NCI-H128 (cell line): Measurements from ENCODE around the gene CXCR6.
A peak's percentile ranks its signal among the peaks of the same experiment; 100 is the strongest.

ENCODE experiments used
- DNase-seq: peaks from one replicate; lab custom pipeline; 2025; ENCODE audit not compliant: unreplicated experiment; lab: John Stamatoyannopoulos, UW

The CXCR6 gene

GRCh38 chr3:45943207-45943846, at the start of gene CXCR6:
Gene CXCR6 (plus strand): TSS chr3:45943464. CDS start chr3:45946482, 3,018 bp downstream.
- no peak for DNase-seq

GRCh38 chr3:45894015-45894414, 49.2 kb upstream of the CXCR6 start:
- no peak for DNase-seq

- DNase-seq = no peak
Measured at GRCh38 chr3:45895686-45896468, 47.4 kb upstream of the CXCR6 start.

GRCh38 chr3:45896956-45897355, 46.3 kb upstream of the CXCR6 start:
- no peak for DNase-seq

GRCh38 chr3:45904931-45905330, 38.3 kb upstream of the CXCR6 start:
- no peak for DNase-seq

GRCh38 chr3:45905755-45906154, 37.5 kb upstream of the CXCR6 start:
- DNase-seq = no peak

- DNase-seq = no peak
Measured at GRCh38 chr3:45906681-45907407, 36.4 kb upstream of the CXCR6 start.

- DNase-seq = no peak
Measured at GRCh38 chr3:45907769-45908705, 35.2 kb upstream of the CXCR6 start.

- DNase-seq = no peak
Measured at GRCh38 chr3:45908761-45909160, 34.5 kb upstream of the CXCR6 start.

GRCh38 chr3:45909542-45909941, 33.7 kb upstream of the CXCR6 start:
- no peak for DNase-seq

- no peak for DNase-seq
Measured at GRCh38 chr3:45910892-45911291, 32.4 kb upstream of the CXCR6 start.

- DNase-seq = no peak
Measured at GRCh38 chr3:45911511-45912226, 31.6 kb upstream of the CXCR6 start.

- no peak for DNase-seq
Measured at GRCh38 chr3:45912435-45912834, 30.8 kb upstream of the CXCR6 start.

- no peak for DNase-seq
Measured at GRCh38 chr3:45914362-45915058, 28.8 kb upstream of the CXCR6 start.

- no peak for DNase-seq
Measured at GRCh38 chr3:45915059-45915439, 28.2 kb upstream of the CXCR6 start.

- no peak for DNase-seq
Measured at GRCh38 chr3:45915518-45916231, 27.6 kb upstream of the CXCR6 start.

GRCh38 chr3:45917146-45917898, 25.9 kb upstream of the CXCR6 start:
- peak; percentile 1 for DNase-seq
